GM23338 (cell line): ENCODE data around the gene TULP1. TPM values are rescaled to one million over a fixed set of nuclear protein-coding genes. Genes with fewer than 3 reads are reported as not detected.

Source experiments
- ATAC-seq: fragments of 200-7000 bp; cut with Tn5 transposase; 3 replicates; pipeline ENCODE4 v1.9.1; 2020
- DNase-seq: peaks from one replicate; pipeline ENCODE4 v3.0.0-alpha.2; 2015; ENCODE audit warnings: low spot score
- H2AFZ ChIP-seq: fragments of 200-600 bp; sonication (generic); 2 replicates; pipeline ENCODE4 v1.8.0; 2016; ENCODE audit warnings: antibody characterized with exemption, mild to moderate bottlenecking, moderate library complexity
- H3F3A ChIP-seq: fragments of 200-600 bp; sonication (generic); replicated peaks from 2 replicates; pipeline ENCODE4 v1.8.0; 2017; ENCODE audit warnings: antibody characterized with exemption, mixed run types, low read depth
- H3K27ac ChIP-seq: fragments of 200-600 bp; sonication (generic); 2 replicates; pipeline ENCODE4 v1.6.1; 2016; ENCODE audit warnings: low read depth
- H3K27me3 ChIP-seq: fragments of 200-600 bp; sonication (generic); 2 replicates; pipeline ENCODE4 v1.8.0; 2016; ENCODE audit warnings: mild to moderate bottlenecking, mixed run types, moderate library complexity; ENCODE audit not compliant: insufficient read depth
- H3K36me3 ChIP-seq: fragments of 200-600 bp; sonication (generic); 2 replicates; pipeline ENCODE4 v1.8.0; 2016; ENCODE audit warnings: mild to moderate bottlenecking; ENCODE audit not compliant: insufficient read depth
- H3K4me1 ChIP-seq: fragments of 200-600 bp; sonication (generic); 2 replicates; pipeline ENCODE4 v1.8.0; 2016; ENCODE audit warnings: mild to moderate bottlenecking, moderate library complexity; ENCODE audit not compliant: insufficient read depth
- H3K4me2 ChIP-seq: fragments of 200-600 bp; sonication (generic); 2 replicates; pipeline ENCODE4 v1.7.1; 2017; ENCODE audit warnings: mixed run types
- H3K4me3 ChIP-seq: fragments of 200-600 bp; sonication (generic); 2 replicates; pipeline ENCODE4 v1.6.1; 2016; ENCODE audit warnings: mixed run types
- H3K79me2 ChIP-seq: fragments of 200-600 bp; sonication (generic); replicated peaks from 2 replicates; pipeline ENCODE4 v1.8.0; 2017; ENCODE audit warnings: mild to moderate bottlenecking; ENCODE audit not compliant: insufficient read depth
- H3K9me2 ChIP-seq: fragments of 200-600 bp; sonication (generic); 2 replicates; pipeline ENCODE4 v1.8.0; 2017; ENCODE audit not compliant: insufficient read depth
- H4K20me1 ChIP-seq: fragments of 200-600 bp; sonication (generic); replicated peaks from 2 replicates; pipeline ENCODE4 v1.8.0; 2017; ENCODE audit warnings: mild to moderate bottlenecking; ENCODE audit not compliant: insufficient read depth
- H3K27ac Mint-ChIP-seq: 2 replicates; pipeline ENCODE4 v1.8.0; 2020; ENCODE audit warnings: inconsistent platforms, mild to moderate bottlenecking, moderate library complexity, mixed read lengths
- H3K27me3 Mint-ChIP-seq: 3 replicates; pipeline ENCODE4 v1.8.0; 2022; ENCODE audit warnings: low read depth, mild to moderate bottlenecking, moderate library complexity, mixed read lengths, inconsistent platforms; ENCODE audit not compliant: insufficient read depth, poor library complexity
- H3K36me3 Mint-ChIP-seq: 3 replicates; pipeline ENCODE4 v1.8.0; 2021; ENCODE audit warnings: low read depth, mild to moderate bottlenecking, inconsistent platforms, moderate library complexity, mixed read lengths
- H3K4me1 Mint-ChIP-seq: 3 replicates; pipeline ENCODE4 v1.8.0; 2020; ENCODE audit warnings: mild to moderate bottlenecking, inconsistent platforms, mixed read lengths
- H3K4me3 Mint-ChIP-seq: 3 replicates; pipeline ENCODE4 v1.8.0; 2021; ENCODE audit warnings: moderate library complexity, mild to moderate bottlenecking, inconsistent platforms, mixed read lengths
- H3K9me3 Mint-ChIP-seq: 3 replicates; pipeline ENCODE4 v1.8.0; 2020; ENCODE audit warnings: moderate library complexity, mild to moderate bottlenecking, inconsistent platforms, mixed read lengths
- CREB1 ChIP-seq: fragments of 250-450 bp; sonication (Bioruptor Pico); IDR thresholded peaks from 2 replicates; pipeline ENCODE4 v1.5.0; 2020; ENCODE audit warnings: low read depth, mild to moderate bottlenecking, moderate library complexity
- EZH2 ChIP-seq: fragments of 200-600 bp; sonication (generic); IDR thresholded peaks from one replicate; pipeline ENCODE4 v1.8.0; 2017; ENCODE audit warnings: antibody characterized with exemption, mild to moderate bottlenecking, low read depth; ENCODE audit not compliant: unreplicated experiment
- EZH2phosphoT487 ChIP-seq: fragments of 200-600 bp; sonication (generic); IDR thresholded peaks from one replicate; pipeline ENCODE4 v1.8.1; 2018; ENCODE audit warnings: antibody characterized with exemption; ENCODE audit not compliant: unreplicated experiment
- JUNB ChIP-seq: IDR thresholded peaks from one replicate; pipeline ENCODE4 v1.6.1; 2016; ENCODE audit warnings: antibody characterized with exemption; ENCODE audit not compliant: unreplicated experiment
- NANOG ChIP-seq: IDR thresholded peaks from 2 replicates; pipeline ENCODE4 v1.6.1; 2016; ENCODE audit warnings: antibody characterized with exemption, borderline replicate concordance
- POLR2AphosphoS5 ChIP-seq: IDR thresholded peaks from 2 replicates; pipeline ENCODE4 v1.6.1; 2016; ENCODE audit warnings: antibody characterized with exemption, low read depth
- STAT1 ChIP-seq: IDR thresholded peaks from one replicate; pipeline ENCODE4 v1.6.1; 2016; ENCODE audit warnings: antibody characterized with exemption; ENCODE audit not compliant: unreplicated experiment
- ZNF114 ChIP-seq: fragments of 250-450 bp; sonication (Bioruptor Pico); IDR thresholded peaks from 2 replicates; pipeline ENCODE4 v1.5.0; 2020; ENCODE audit warnings: mild to moderate bottlenecking, moderate library complexity
- ZNF331 ChIP-seq: fragments of 250-450 bp; sonication (Bioruptor Pico); IDR thresholded peaks from 2 replicates; pipeline ENCODE4 v1.5.0; 2020; ENCODE audit warnings: low read depth, mild to moderate bottlenecking, moderate library complexity
- polyA plus RNA-seq: library from polyadenylated mRNA; unstranded; fragments of >200 nt; fragmentation: Nextera tagmentation; extraction: Ambion mirVana; gene quantifications from 2 replicates; pipeline ENCODE4 v1.2.1, GENCODE V29; 2016
- total RNA-seq: library from RNA; depleted of rRNA; stranded (reverse); fragments of >200 nt; shearing (Covaris generic); gene quantifications from 2 replicates; pipeline ENCODE4 v1.2.3, GENCODE V29; 2014
- TF ChIP-seq, protein P1 (sequence below), 2 experiments: fragments of 200-600 bp in 1 of 2; sonication (generic) in 1 of 2; conservative IDR thresholded peaks; 2 replicates each; pipeline versions ENCODE4 v1.5.1 to v1.6.1; 2016 to 2017; ENCODE audit warnings: antibody characterized with exemption in 2 of 2, low read depth in 2 of 2, mild to moderate bottlenecking in 2 of 2, moderate library complexity in 1 of 2
- TF ChIP-seq, protein P2 (sequence below): IDR thresholded peaks from one replicate; pipeline ENCODE4 v1.6.1; 2018; ENCODE audit warnings: antibody characterized with exemption; ENCODE audit not compliant: unreplicated experiment
- TF ChIP-seq, protein P3 (sequence below): fragments of 250-450 bp; sonication (Bioruptor Pico); IDR thresholded peaks from 2 replicates; pipeline ENCODE4 v1.5.0; 2020; ENCODE audit warnings: mild to moderate bottlenecking, moderate library complexity
- TF ChIP-seq, protein P4 (sequence below): IDR thresholded peaks from 2 replicates; pipeline ENCODE4 v1.6.1; 2016; ENCODE audit warnings: antibody characterized with exemption

Gene TULP1
- total and polyA plus RNA-seq, 2 experiments from 2014 or later, result 3.0 to 3.8 TPM

DNA sequence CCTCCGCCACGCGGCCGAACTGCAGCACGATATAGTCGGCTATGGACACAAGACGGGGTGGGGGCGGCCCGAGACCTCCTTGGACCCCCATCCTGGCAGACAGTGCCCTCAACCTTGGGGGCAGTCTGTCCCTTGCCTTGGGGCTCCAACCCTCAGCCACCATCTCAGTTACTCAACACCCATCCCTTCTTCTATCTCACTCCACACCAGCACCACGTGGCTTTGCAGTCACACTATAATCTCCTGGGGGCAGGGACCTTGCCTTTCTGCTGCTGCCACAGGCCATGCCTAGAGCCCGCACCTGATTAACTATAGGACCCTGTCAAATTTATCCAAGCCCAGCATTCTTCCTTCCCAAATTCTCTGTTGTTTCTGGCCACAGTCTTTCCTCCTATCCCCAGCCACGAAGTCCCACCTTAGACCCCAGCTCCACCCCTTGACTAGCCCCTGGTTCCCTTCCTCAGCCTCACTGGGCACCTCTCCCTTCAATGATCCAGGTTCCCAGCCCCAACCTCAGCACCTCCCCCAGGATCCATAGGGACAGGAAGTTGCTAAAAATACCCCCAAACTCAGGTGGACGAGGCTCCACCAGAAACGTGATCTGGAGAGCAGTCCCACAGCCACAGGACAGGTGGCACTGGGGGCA lies 14.2 kb downstream of the TULP1 start:
- H3K36me3 Mint-ChIP-seq, result peaks cover 5% of the 10 kb centered on the region; the same call in 1 of the 3 replicates
- no peak; the same call in 1 of the 2 replicates for TF ChIP-seq POLR2AphosphoS5
- no peak for TF ChIP-seq EZH2
- no peak for TF ChIP-seq STAT1
- TF ChIP-seq JUNB, result no peak
- no peak for TF ChIP-seq EZH2phosphoT487
- TF ChIP-seq ZNF331, result no peak
- TF ChIP-seq ZNF114 (CRISPR knock-in tag), result no peak
- TF ChIP-seq, protein P1, sequence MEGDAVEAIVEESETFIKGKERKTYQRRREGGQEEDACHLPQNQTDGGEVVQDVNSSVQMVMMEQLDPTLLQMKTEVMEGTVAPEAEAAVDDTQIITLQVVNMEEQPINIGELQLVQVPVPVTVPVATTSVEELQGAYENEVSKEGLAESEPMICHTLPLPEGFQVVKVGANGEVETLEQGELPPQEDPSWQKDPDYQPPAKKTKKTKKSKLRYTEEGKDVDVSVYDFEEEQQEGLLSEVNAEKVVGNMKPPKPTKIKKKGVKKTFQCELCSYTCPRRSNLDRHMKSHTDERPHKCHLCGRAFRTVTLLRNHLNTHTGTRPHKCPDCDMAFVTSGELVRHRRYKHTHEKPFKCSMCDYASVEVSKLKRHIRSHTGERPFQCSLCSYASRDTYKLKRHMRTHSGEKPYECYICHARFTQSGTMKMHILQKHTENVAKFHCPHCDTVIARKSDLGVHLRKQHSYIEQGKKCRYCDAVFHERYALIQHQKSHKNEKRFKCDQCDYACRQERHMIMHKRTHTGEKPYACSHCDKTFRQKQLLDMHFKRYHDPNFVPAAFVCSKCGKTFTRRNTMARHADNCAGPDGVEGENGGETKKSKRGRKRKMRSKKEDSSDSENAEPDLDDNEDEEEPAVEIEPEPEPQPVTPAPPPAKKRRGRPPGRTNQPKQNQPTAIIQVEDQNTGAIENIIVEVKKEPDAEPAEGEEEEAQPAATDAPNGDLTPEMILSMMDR (conservative IDR thresholded peaks at IDR 0.05; ENCODE audit: low read depth in 2 of 2), result no peak
- TF ChIP-seq, protein P2, sequence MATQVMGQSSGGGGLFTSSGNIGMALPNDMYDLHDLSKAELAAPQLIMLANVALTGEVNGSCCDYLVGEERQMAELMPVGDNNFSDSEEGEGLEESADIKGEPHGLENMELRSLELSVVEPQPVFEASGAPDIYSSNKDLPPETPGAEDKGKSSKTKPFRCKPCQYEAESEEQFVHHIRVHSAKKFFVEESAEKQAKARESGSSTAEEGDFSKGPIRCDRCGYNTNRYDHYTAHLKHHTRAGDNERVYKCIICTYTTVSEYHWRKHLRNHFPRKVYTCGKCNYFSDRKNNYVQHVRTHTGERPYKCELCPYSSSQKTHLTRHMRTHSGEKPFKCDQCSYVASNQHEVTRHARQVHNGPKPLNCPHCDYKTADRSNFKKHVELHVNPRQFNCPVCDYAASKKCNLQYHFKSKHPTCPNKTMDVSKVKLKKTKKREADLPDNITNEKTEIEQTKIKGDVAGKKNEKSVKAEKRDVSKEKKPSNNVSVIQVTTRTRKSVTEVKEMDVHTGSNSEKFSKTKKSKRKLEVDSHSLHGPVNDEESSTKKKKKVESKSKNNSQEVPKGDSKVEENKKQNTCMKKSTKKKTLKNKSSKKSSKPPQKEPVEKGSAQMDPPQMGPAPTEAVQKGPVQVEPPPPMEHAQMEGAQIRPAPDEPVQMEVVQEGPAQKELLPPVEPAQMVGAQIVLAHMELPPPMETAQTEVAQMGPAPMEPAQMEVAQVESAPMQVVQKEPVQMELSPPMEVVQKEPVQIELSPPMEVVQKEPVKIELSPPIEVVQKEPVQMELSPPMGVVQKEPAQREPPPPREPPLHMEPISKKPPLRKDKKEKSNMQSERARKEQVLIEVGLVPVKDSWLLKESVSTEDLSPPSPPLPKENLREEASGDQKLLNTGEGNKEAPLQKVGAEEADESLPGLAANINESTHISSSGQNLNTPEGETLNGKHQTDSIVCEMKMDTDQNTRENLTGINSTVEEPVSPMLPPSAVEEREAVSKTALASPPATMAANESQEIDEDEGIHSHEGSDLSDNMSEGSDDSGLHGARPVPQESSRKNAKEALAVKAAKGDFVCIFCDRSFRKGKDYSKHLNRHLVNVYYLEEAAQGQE, result no peak
- TF ChIP-seq CREB1 (CRISPR knock-in tag), result no peak
- TF ChIP-seq, protein P3, sequence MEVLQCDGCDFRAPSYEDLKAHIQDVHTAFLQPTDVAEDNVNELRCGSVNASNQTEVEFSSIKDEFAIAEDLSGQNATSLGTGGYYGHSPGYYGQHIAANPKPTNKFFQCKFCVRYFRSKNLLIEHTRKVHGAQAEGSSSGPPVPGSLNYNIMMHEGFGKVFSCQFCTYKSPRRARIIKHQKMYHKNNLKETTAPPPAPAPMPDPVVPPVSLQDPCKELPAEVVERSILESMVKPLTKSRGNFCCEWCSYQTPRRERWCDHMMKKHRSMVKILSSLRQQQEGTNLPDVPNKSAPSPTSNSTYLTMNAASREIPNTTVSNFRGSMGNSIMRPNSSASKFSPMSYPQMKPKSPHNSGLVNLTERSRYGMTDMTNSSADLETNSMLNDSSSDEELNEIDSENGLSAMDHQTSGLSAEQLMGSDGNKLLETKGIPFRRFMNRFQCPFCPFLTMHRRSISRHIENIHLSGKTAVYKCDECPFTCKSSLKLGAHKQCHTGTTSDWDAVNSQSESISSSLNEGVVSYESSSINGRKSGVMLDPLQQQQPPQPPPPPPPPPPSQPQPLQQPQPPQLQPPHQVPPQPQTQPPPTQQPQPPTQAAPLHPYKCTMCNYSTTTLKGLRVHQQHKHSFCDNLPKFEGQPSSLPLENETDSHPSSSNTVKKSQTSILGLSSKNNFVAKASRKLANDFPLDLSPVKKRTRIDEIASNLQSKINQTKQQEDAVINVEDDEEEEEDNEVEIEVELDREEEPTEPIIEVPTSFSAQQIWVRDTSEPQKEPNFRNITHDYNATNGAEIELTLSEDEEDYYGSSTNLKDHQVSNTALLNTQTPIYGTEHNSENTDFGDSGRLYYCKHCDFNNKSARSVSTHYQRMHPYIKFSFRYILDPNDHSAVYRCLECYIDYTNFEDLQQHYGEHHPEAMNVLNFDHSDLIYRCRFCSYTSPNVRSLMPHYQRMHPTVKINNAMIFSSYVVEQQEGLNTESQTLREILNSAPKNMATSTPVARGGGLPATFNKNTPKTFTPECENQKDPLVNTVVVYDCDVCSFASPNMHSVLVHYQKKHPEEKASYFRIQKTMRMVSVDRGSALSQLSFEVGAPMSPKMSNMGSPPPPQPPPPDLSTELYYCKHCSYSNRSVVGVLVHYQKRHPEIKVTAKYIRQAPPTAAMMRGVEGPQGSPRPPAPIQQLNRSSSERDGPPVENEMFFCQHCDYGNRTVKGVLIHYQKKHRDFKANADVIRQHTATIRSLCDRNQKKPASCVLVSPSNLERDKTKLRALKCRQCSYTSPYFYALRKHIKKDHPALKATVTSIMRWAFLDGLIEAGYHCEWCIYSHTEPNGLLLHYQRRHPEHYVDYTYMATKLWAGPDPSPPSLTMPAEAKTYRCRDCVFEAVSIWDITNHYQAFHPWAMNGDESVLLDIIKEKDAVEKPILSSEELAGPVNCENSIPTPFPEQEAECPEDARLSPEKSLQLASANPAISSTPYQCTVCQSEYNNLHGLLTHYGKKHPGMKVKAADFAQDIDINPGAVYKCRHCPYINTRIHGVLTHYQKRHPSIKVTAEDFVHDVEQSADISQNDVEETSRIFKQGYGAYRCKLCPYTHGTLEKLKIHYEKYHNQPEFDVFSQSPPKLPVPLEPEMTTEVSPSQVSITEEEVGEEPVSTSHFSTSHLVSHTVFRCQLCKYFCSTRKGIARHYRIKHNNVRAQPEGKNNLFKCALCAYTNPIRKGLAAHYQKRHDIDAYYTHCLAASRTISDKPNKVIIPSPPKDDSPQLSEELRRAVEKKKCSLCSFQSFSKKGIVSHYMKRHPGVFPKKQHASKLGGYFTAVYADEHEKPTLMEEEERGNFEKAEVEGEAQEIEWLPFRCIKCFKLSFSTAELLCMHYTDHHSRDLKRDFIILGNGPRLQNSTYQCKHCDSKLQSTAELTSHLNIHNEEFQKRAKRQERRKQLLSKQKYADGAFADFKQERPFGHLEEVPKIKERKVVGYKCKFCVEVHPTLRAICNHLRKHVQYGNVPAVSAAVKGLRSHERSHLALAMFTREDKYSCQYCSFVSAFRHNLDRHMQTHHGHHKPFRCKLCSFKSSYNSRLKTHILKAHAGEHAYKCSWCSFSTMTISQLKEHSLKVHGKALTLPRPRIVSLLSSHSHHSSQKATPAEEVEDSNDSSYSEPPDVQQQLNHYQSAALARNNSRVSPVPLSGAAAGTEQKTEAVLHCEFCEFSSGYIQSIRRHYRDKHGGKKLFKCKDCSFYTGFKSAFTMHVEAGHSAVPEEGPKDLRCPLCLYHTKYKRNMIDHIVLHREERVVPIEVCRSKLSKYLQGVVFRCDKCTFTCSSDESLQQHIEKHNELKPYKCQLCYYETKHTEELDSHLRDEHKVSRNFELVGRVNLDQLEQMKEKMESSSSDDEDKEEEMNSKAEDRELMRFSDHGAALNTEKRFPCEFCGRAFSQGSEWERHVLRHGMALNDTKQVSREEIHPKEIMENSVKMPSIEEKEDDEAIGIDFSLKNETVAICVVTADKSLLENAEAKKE (CRISPR knock-in tag), result no peak
- TF ChIP-seq, protein P4, sequence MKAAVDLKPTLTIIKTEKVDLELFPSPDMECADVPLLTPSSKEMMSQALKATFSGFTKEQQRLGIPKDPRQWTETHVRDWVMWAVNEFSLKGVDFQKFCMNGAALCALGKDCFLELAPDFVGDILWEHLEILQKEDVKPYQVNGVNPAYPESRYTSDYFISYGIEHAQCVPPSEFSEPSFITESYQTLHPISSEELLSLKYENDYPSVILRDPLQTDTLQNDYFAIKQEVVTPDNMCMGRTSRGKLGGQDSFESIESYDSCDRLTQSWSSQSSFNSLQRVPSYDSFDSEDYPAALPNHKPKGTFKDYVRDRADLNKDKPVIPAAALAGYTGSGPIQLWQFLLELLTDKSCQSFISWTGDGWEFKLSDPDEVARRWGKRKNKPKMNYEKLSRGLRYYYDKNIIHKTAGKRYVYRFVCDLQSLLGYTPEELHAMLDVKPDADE, result no peak
- TF ChIP-seq NANOG, result no peak
- DNase-seq (no peak), ATAC-seq (no peak; the same call in 2 of the 3 replicates)
- peak overlapping the region; percentile 97 for H3K4me2 ChIP-seq
- H3K36me3 ChIP-seq, result no peaks in the 10 kb centered on the region
- H3K4me1 ChIP-seq, result peaks cover 42% of the 10 kb centered on the region
- peaks cover 39% of the 10 kb centered on the region for H3K27me3 Mint-ChIP-seq
- H4K20me1 ChIP-seq, result peaks cover 11% of the 10 kb centered on the region; the same call in 1 of the 2 replicates
- H2AFZ ChIP-seq, result 0 out of 2 replicates have a peak overlapping the region, but pooled peaks have one; percentile 14
- peak overlapping the region; percentile 94; the same call in 1 of the 2 replicates for H3K27ac ChIP-seq
- peak overlapping the region; percentile 78; the same call in 1 of the 2 replicates for H3K27ac Mint-ChIP-seq
- H3K79me2 ChIP-seq, result peaks cover 26% of the 10 kb centered on the region
- H3K4me3 ChIP-seq, result peak overlapping the region; percentile 88
- no peaks in the 10 kb centered on the region for H3K9me2 ChIP-seq
- H3K4me3 Mint-ChIP-seq, result peak overlapping the region; percentile 66
- peaks cover 9% of the 10 kb centered on the region; the same call in 1 of the 2 replicates for H3K27me3 ChIP-seq
- H3F3A ChIP-seq, result 0 out of 2 replicates have a peak, but pooled peaks cover 12% of the 10 kb centered on the region
- H3K9me3 Mint-ChIP-seq, result no peaks in the 10 kb centered on the region; the same call in 2 of the 3 replicates
- peaks cover 46% of the 10 kb centered on the region for H3K4me1 Mint-ChIP-seq
